K562 (cell line): Measurements from ENCODE around the gene KPNB1. TPM values are rescaled to one million over a fixed set of nuclear protein-coding genes. Genes with fewer than 3 reads are reported as not detected.
A peak's percentile ranks its signal among the peaks of the same experiment; 100 is the strongest.

ENCODE experiments used
- ATAC-seq: fragments of 200-7000 bp; cut with Tn5 transposase; 3 replicates; pipeline ENCODE4 v1.9.1; 2020; ENCODE audit warnings: moderate library complexity
- BruUV-seq: library from RNA; stranded (reverse); fragments of 400-500 nt; replicated peaks from 2 replicates; lab custom pipeline; 2021; lab: Mats Ljungman, UMichigan
- CTCF ChIA-PET: fragments of 300-600 bp; formaldehyde crosslinking; extraction: SDS; loops from one replicate; lab custom pipeline; 2021; ENCODE audit warnings: low intra/inter-chr PET ratio; lab: Yijun Ruan, JAX
- POLR2A ChIA-PET: fragments of 300-600, 350-650 bp; sonication (Branson Sonifier 250); formaldehyde crosslinking; extraction: SDS; loops from one replicate; lab custom pipeline; 2021; ENCODE audit warnings: antibody characterized with exemption, inconsistent platforms; lab: Yijun Ruan, JAX
- DNase-seq, 4 experiments: peaks; one replicate each; pipeline versions ENCODE4 v3.0.0 to v3.0.0-alpha.2; 2011 to 2018; ENCODE audit warnings: low spot score in 3 of 4, mixed read lengths in 3 of 4; ENCODE audit errors: extremely low read depth in 1 of 4
- FAIRE-seq: peaks from 2 replicates; lab custom pipeline; 2011; peaks lifted over from hg19 to GRCh38; lab: Jason Lieb, UNC
- H2AFZ ChIP-seq: 2 replicates; pipeline ENCODE4 v1.6.0; 2011; ENCODE audit warnings: low read depth, low read length, control low read depth, inconsistent platforms
- H3K27ac ChIP-seq: fragments of 200-600 bp; 3 replicates; pipeline ENCODE4 v1.8.0; 2011; ENCODE audit warnings: low read depth, mild to moderate bottlenecking, control low read depth, inconsistent platforms, low read length, moderate library complexity, mixed read lengths; ENCODE audit errors: extremely low read depth
- H3K27me3 ChIP-seq, 2 experiments: fragments of 300-600 bp in 1 of 2; 2 replicates in 1 of 2; 3 replicates in 1 of 2; pipeline versions ENCODE4 v1.6.0 to v1.8.0; 2011; ENCODE audit warnings: inconsistent platforms in 2 of 2, low read length in 2 of 2, mild to moderate bottlenecking in 1 of 2, mixed read lengths in 1 of 2, moderate library complexity in 1 of 2; ENCODE audit not compliant: control insufficient read depth in 2 of 2, insufficient read depth in 2 of 2
- H3K36me3 ChIP-seq: fragments of 300-600 bp; 3 replicates; pipeline ENCODE4 v1.8.0; 2011; ENCODE audit warnings: mild to moderate bottlenecking, low read length, inconsistent platforms; ENCODE audit not compliant: control insufficient read depth, insufficient read depth
- H3K4me1 ChIP-seq, 2 experiments: fragments of 200-600 bp in 1 of 2; replicated peaks in 1 of 2; 2 replicates in 1 of 2; 3 replicates in 1 of 2; pipeline versions ENCODE4 v1.5.1 to v1.8.0; 2011; ENCODE audit warnings: inconsistent platforms in 2 of 2, low read length in 2 of 2, mild to moderate bottlenecking in 1 of 2, mixed read lengths in 1 of 2, moderate library complexity in 1 of 2; ENCODE audit not compliant: control insufficient read depth in 2 of 2, insufficient read depth in 2 of 2
- H3K4me2 ChIP-seq: 2 replicates; pipeline ENCODE4 v1.6.1; 2011; ENCODE audit warnings: low read length, control low read depth, inconsistent platforms, mixed read lengths; ENCODE audit not compliant: insufficient read depth
- H3K4me3 ChIP-seq: fragments of 200-600 bp; sonication (generic), shearing (Covaris generic); 2 replicates; pipeline ENCODE4 v1.5.1; 2016; ENCODE audit warnings: control low read depth, inconsistent platforms
- H3K79me2 ChIP-seq: fragments of 200-600 bp; 3 replicates; pipeline ENCODE4 v1.8.0; 2011; ENCODE audit warnings: low read length, inconsistent platforms; ENCODE audit not compliant: control insufficient read depth, insufficient read depth
- H3K9ac ChIP-seq, 2 experiments: 2 replicates each; pipeline versions ENCODE4 v1.6.0 to v1.6.1; 2011; ENCODE audit warnings: low read depth in 2 of 2, low read length in 2 of 2, control low read depth in 1 of 2, inconsistent platforms in 1 of 2, mild to moderate bottlenecking in 1 of 2, mixed read lengths in 1 of 2; ENCODE audit not compliant: insufficient read depth in 1 of 2
- H3K9me1 ChIP-seq: one replicate; pipeline ENCODE4 v1.6.0; 2011; ENCODE audit warnings: inconsistent platforms, mild to moderate bottlenecking, low read length, moderate library complexity; ENCODE audit not compliant: control insufficient read depth, insufficient read depth
- H3K9me3 ChIP-seq: replicated peaks from 2 replicates; pipeline ENCODE4 v1.5.1; 2011; ENCODE audit warnings: low read depth, low read length, inconsistent platforms; ENCODE audit not compliant: control insufficient read depth, insufficient read depth
- H4K20me1 ChIP-seq: replicated peaks from 2 replicates; pipeline ENCODE4 v1.6.1; 2011; ENCODE audit warnings: low read length, inconsistent platforms, mixed read lengths; ENCODE audit not compliant: control insufficient read depth, insufficient read depth
- BHLHE40 ChIP-seq: IDR thresholded peaks from 2 replicates; pipeline ENCODE4 v1.6.1; 2011; ENCODE audit warnings: low read length, improper control_type of control experiment
- OTX1 ChIP-seq: fragments of 450-650 bp; formaldehyde crosslinking; IDR thresholded peaks from 2 replicates; pipeline ENCODE4 v1.4.0; 2022; ENCODE audit warnings: mild to moderate bottlenecking
- SREBF2 ChIP-seq: sonication (generic); formaldehyde crosslinking; IDR thresholded peaks from 2 replicates; pipeline ENCODE4 v1.4.0; 2020; ENCODE audit warnings: mild to moderate bottlenecking, missing genetic modification reagents
- WGBS: fragments of 100-300 bp; shearing (Covaris generic); methylation state at CpG from one replicate; pipeline ENCODE4 v1.1.6; 2016; ENCODE audit warnings: low coverage, mixed read lengths; ENCODE audit not compliant: insufficient coverage; ENCODE audit errors: missing lambda C conversion rate; 5-methylcytosine and 5-hydroxymethylcytosine counted together
- in situ Hi-C: fragments of 300-500 bp; cut with MboI; formaldehyde crosslinking; loops from 4 replicates; pipeline ENCODE4 v1.15.0; 2018; ENCODE audit warnings: inconsistent platforms, mixed read lengths
- intact Hi-C: fragments of 100-400 bp; cut with micrococcal nuclease; formaldehyde crosslinking; loops from 2 replicates; pipeline ENCODE4 v1.14.2; 2022
- polyA plus RNA-seq, 8 experiments: library from polyadenylated mRNA; depleted of rRNA in 4 of 8; stranded (reverse) in 5 of 8; unstranded in 3 of 8; fragments of >200 nt; fragmentation: Nextera tagmentation in 2 of 8; fragmentation: Illumina TruSeq in 1 of 8; extraction: Ambion mirVana in 2 of 8; extraction: Trizol in 1 of 8; gene quantifications; 2 replicates each; pipeline versions ENCODE4 v1.2.1 to v1.2.3, GENCODE V29; 2011 to 2014; ENCODE audit warnings: inconsistent platforms in 1 of 8, missing spikeins in 1 of 8
- total RNA-seq, 7 experiments: library from RNA; depleted of rRNA in 6 of 7; stranded (reverse); fragments of >200 nt in 6 of 7; fragmentation: Illumina TruSeq in 2 of 7; extraction: Trizol in 2 of 7; gene quantifications; 2 replicates each; pipeline versions ENCODE4 v1.2.1 to v1.2.3, GENCODE V29; 2011 to 2021; ENCODE audit warnings: low replicate concordance in 1 of 7
- TF ChIP-seq, protein P1 (sequence below): sonication (generic); formaldehyde crosslinking; IDR thresholded peaks from 2 replicates; pipeline ENCODE4 v1.9.0; 2022; ENCODE audit warnings: mild to moderate bottlenecking, missing genetic modification reagents
- TF ChIP-seq, protein P2 (sequence below), 3 experiments: IDR thresholded peaks in 2 of 3; conservative IDR thresholded peaks in 1 of 3; 2 replicates each; pipeline ENCODE4 v1.5.1; 2011 to 2012; ENCODE audit warnings: low read length in 3 of 3, mild to moderate bottlenecking in 3 of 3, control low read depth in 2 of 3, improper control_type of control experiment in 1 of 3, inconsistent platforms in 1 of 3, low read depth in 1 of 3, mixed read lengths in 1 of 3, moderate library complexity in 1 of 3; ENCODE audit not compliant: insufficient read depth in 2 of 3
- TF ChIP-seq, protein P3 (sequence below), 2 experiments: fragments of 450-650 bp; formaldehyde crosslinking in 1 of 2; IDR thresholded peaks; 2 replicates each; pipeline versions ENCODE4 v1.4.0 to v1.6.1; 2014 to 2020; ENCODE audit warnings: mild to moderate bottlenecking in 2 of 2, borderline replicate concordance in 1 of 2, low read depth in 1 of 2

Gene KPNB1
- total and polyA plus RNA-seq, 9 of the 15 experiments (the other 6 are each of a cell fraction or from before 2014, with no cell fraction given): 154 to 622 (median 354) TPM

- no peak overlapping the region for H3K27ac ChIP-seq
- no peak for FAIRE-seq
- ChIA-PET POLR2A (interaction anchor here (1.0 kb wide), 1 partner anchor 10 kb away, joined by 3 read pairs; no protein-coding TSS in a partner anchor), CTCF (no interaction called here)
- peaks cover 10 to 39% of the 10 kb centered on the region in 2 experiments for H3K4me1 ChIP-seq
- no TSS peak for BruUV-seq
- no peaks in the 10 kb centered on the region; the same call in none of the 2 replicates for H4K20me1 ChIP-seq
- H3K9ac ChIP-seq: peak overlapping the region in 1 of 2 experiments; percentile 28; a peak in 2 of 4 replicates
- no peak overlapping the region for H3K4me2 ChIP-seq
- ATAC-seq: peak; percentile 38; the same call in 1 of the 3 replicates
- H3K79me2 ChIP-seq: no peaks in the 10 kb centered on the region
- no peak overlapping the region for H2AFZ ChIP-seq
- 4% methylated on average over 14 of the region's 15 CpGs for WGBS
- no peak for TF ChIP-seq SREBF2 (CRISPR knock-in tag)
- TF ChIP-seq BHLHE40: peak; percentile 82
- TF ChIP-seq, protein P1, sequence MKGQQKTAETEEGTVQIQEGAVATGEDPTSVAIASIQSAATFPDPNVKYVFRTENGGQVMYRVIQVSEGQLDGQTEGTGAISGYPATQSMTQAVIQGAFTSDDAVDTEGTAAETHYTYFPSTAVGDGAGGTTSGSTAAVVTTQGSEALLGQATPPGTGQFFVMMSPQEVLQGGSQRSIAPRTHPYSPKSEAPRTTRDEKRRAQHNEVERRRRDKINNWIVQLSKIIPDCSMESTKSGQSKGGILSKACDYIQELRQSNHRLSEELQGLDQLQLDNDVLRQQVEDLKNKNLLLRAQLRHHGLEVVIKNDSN (CRISPR knock-in tag): peak; percentile 21; the same call in 1 of the 2 replicates
- TF ChIP-seq, protein P2, sequence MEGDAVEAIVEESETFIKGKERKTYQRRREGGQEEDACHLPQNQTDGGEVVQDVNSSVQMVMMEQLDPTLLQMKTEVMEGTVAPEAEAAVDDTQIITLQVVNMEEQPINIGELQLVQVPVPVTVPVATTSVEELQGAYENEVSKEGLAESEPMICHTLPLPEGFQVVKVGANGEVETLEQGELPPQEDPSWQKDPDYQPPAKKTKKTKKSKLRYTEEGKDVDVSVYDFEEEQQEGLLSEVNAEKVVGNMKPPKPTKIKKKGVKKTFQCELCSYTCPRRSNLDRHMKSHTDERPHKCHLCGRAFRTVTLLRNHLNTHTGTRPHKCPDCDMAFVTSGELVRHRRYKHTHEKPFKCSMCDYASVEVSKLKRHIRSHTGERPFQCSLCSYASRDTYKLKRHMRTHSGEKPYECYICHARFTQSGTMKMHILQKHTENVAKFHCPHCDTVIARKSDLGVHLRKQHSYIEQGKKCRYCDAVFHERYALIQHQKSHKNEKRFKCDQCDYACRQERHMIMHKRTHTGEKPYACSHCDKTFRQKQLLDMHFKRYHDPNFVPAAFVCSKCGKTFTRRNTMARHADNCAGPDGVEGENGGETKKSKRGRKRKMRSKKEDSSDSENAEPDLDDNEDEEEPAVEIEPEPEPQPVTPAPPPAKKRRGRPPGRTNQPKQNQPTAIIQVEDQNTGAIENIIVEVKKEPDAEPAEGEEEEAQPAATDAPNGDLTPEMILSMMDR (IDR thresholded peaks at IDR 0.05 in 2 of 3, conservative IDR thresholded peaks at IDR 0.05 in 1 of 3; ENCODE audit: insufficient read depth in 2 of 3, low read depth in 1 of 3, low read length in 3 of 3): peak; percentile 19 to 25 (median 21); a peak in 2 of 6 replicates
- TF ChIP-seq, protein P3, sequence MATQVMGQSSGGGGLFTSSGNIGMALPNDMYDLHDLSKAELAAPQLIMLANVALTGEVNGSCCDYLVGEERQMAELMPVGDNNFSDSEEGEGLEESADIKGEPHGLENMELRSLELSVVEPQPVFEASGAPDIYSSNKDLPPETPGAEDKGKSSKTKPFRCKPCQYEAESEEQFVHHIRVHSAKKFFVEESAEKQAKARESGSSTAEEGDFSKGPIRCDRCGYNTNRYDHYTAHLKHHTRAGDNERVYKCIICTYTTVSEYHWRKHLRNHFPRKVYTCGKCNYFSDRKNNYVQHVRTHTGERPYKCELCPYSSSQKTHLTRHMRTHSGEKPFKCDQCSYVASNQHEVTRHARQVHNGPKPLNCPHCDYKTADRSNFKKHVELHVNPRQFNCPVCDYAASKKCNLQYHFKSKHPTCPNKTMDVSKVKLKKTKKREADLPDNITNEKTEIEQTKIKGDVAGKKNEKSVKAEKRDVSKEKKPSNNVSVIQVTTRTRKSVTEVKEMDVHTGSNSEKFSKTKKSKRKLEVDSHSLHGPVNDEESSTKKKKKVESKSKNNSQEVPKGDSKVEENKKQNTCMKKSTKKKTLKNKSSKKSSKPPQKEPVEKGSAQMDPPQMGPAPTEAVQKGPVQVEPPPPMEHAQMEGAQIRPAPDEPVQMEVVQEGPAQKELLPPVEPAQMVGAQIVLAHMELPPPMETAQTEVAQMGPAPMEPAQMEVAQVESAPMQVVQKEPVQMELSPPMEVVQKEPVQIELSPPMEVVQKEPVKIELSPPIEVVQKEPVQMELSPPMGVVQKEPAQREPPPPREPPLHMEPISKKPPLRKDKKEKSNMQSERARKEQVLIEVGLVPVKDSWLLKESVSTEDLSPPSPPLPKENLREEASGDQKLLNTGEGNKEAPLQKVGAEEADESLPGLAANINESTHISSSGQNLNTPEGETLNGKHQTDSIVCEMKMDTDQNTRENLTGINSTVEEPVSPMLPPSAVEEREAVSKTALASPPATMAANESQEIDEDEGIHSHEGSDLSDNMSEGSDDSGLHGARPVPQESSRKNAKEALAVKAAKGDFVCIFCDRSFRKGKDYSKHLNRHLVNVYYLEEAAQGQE (IDR thresholded peaks at IDR 0.05; ENCODE audit: borderline replicate concordance): peak; percentile 27; the same call in 1 of the 2 replicates
- TF ChIP-seq, protein P3 (CRISPR knock-in tag; IDR thresholded peaks at IDR 0.05; ENCODE audit: low read depth): no peak
- no peak for TF ChIP-seq OTX1
- no peak overlapping the region for H3K4me3 ChIP-seq
- H3K9me3 ChIP-seq: no peaks in the 10 kb centered on the region
- intact Hi-C loops: no loop called here
- no peaks in the 10 kb centered on the region for H3K9me1 ChIP-seq
- DNase-seq: no peak
- H3K36me3 ChIP-seq: peaks cover 11% of the 10 kb centered on the region; the same call in 1 of the 3 replicates
- in situ Hi-C loops: no loop called here
- H3K27me3 ChIP-seq: peaks cover 17 to 53% of the 10 kb centered on the region in 2 experiments; a peak in 4 of 5 replicates
Observed at GRCh38 chr17:47713980-47714700, 64.4 kb downstream of the KPNB1 start.
